Measurements from ENCODE around the gene FARP2.

Gene FARP2

GRCh38 chr2:241479026-241479898 lies 123.2 kb downstream of the FARP2 start:
- H3K4me3 ChIP-seq (ENCODE audit: low read length, poor library complexity, severe bottlenecking) = no peak overlapping the region
- TF ChIP-seq CTCF (conservative IDR thresholded peaks at IDR 0.05; ENCODE audit: low read length) (no peak), EZH2phosphoT487 (IDR thresholded peaks at IDR 0.05; ENCODE audit: borderline replicate concordance) (no peak)
- no peaks in the 10 kb centered on the region for H3K36me3 ChIP-seq (ENCODE audit: insufficient read depth, low read length)
- H3K4me1 ChIP-seq (ENCODE audit: insufficient read depth, low read length, poor library complexity, severe bottlenecking) = no peaks in the 10 kb centered on the region
- H4K20me1 ChIP-seq (ENCODE audit: insufficient read depth, low read length, poor library complexity, severe bottlenecking) = no peaks in the 10 kb centered on the region
- H2AFZ ChIP-seq (ENCODE audit: low read length) = no peak overlapping the region
- H3K9ac ChIP-seq (ENCODE audit: low read depth, low read length, poor library complexity, severe bottlenecking) = no peak overlapping the region
- H3K4me2 ChIP-seq (ENCODE audit: low read depth, low read length, poor library complexity, severe bottlenecking) = no peak overlapping the region
- H3K27me3 ChIP-seq (ENCODE audit: insufficient read depth, low read length, poor library complexity, severe bottlenecking) = no peaks in the 10 kb centered on the region
- no peaks in the 10 kb centered on the region for H3F3A ChIP-seq (ENCODE audit: low read depth)
- no peaks in the 10 kb centered on the region for H3K79me2 ChIP-seq (ENCODE audit: insufficient read depth, low read length)
- H3K9me2 ChIP-seq (replicated peaks; ENCODE audit: low read depth, low read length) = no peaks in the 10 kb centered on the region
- H3K9me3 ChIP-seq (ENCODE audit: insufficient read depth, low read depth, low read length) = no peaks in the 10 kb centered on the region

- TF ChIP-seq EZH2phosphoT487 (IDR thresholded peaks at IDR 0.05; ENCODE audit: borderline replicate concordance) (no peak), CTCF (conservative IDR thresholded peaks at IDR 0.05; ENCODE audit: low read length) (no peak)
- Histone ChIP-seq H3K79me2 (ENCODE audit: insufficient read depth, low read length) (no peaks in the 10 kb centered on the region), H3K9me2 (replicated peaks; ENCODE audit: low read depth, low read length) (no peaks in the 10 kb centered on the region), H3K9ac (ENCODE audit: low read depth, low read length, poor library complexity, severe bottlenecking) (no peak overlapping the region), H3F3A (ENCODE audit: low read depth) (no peaks in the 10 kb centered on the region), H3K4me1 (ENCODE audit: insufficient read depth, low read length, poor library complexity, severe bottlenecking) (no peaks in the 10 kb centered on the region), H3K4me3 (ENCODE audit: low read length, poor library complexity, severe bottlenecking) (no peak overlapping the region), H4K20me1 (ENCODE audit: insufficient read depth, low read length, poor library complexity, severe bottlenecking) (no peaks in the 10 kb centered on the region), H3K36me3 (ENCODE audit: insufficient read depth, low read length) (no peaks in the 10 kb centered on the region), H3K4me2 (ENCODE audit: low read depth, low read length, poor library complexity, severe bottlenecking) (no peak overlapping the region), H3K9me3 (ENCODE audit: insufficient read depth, low read depth, low read length) (no peaks in the 10 kb centered on the region), H2AFZ (ENCODE audit: low read length) (no peak overlapping the region), H3K27me3 (ENCODE audit: insufficient read depth, low read length, poor library complexity, severe bottlenecking) (no peaks in the 10 kb centered on the region)
Observed at GRCh38 chr2:241481687-241482086, 125.6 kb downstream of the FARP2 start.

GRCh38 chr2:241482126-241482955 lies 126.3 kb downstream of the FARP2 start:
- H2AFZ ChIP-seq (ENCODE audit: low read length) = no peak overlapping the region
- H3K36me3 ChIP-seq (ENCODE audit: insufficient read depth, low read length) = no peaks in the 10 kb centered on the region
- no peaks in the 10 kb centered on the region for H3K79me2 ChIP-seq (ENCODE audit: insufficient read depth, low read length)
- H3K4me3 ChIP-seq (ENCODE audit: low read length, poor library complexity, severe bottlenecking) = no peak overlapping the region
- no peaks in the 10 kb centered on the region for H3F3A ChIP-seq (ENCODE audit: low read depth)
- no peak overlapping the region for H3K4me2 ChIP-seq (ENCODE audit: low read depth, low read length, poor library complexity, severe bottlenecking)
- H3K9ac ChIP-seq (ENCODE audit: low read depth, low read length, poor library complexity, severe bottlenecking) = no peak overlapping the region
- no peaks in the 10 kb centered on the region for H3K4me1 ChIP-seq (ENCODE audit: insufficient read depth, low read length, poor library complexity, severe bottlenecking)
- no peaks in the 10 kb centered on the region for H3K9me2 ChIP-seq (replicated peaks; ENCODE audit: low read depth, low read length)
- no peaks in the 10 kb centered on the region for H3K27me3 ChIP-seq (ENCODE audit: insufficient read depth, low read length, poor library complexity, severe bottlenecking)
- H4K20me1 ChIP-seq (ENCODE audit: insufficient read depth, low read length, poor library complexity, severe bottlenecking) = no peaks in the 10 kb centered on the region
- TF ChIP-seq EZH2phosphoT487 (IDR thresholded peaks at IDR 0.05; ENCODE audit: borderline replicate concordance) (no peak), CTCF (conservative IDR thresholded peaks at IDR 0.05; ENCODE audit: low read length) (no peak)
- no peaks in the 10 kb centered on the region for H3K9me3 ChIP-seq (ENCODE audit: insufficient read depth, low read depth, low read length)

All from Loucy (cell line).